ENCODE results near the gene SSTR3. TPM values are rescaled to one million over a fixed set of nuclear protein-coding genes. Genes with fewer than 3 reads are reported as not detected.
A peak's percentile ranks its signal among the peaks of the same experiment; 100 is the strongest.

The SSTR3 gene
- total and polyA plus RNA-seq, 10 of the 15 experiments (the other 5 are each of a cell fraction or from before 2014, with no cell fraction given), result 0.03 to 4.5 (median 2.4) TPM

GRCh38 chr22:37224757-37225420 is 12.6 kb upstream of the SSTR3 start (continued):
- no peak for TF ChIP-seq BHLHE40 (IDR thresholded peaks at IDR 0.05; ENCODE audit: borderline replicate concordance in 1 of 2, low read depth in 2 of 2, low read length in 1 of 2)
- TF ChIP-seq NFYB (IDR thresholded peaks at IDR 0.05; ENCODE audit: insufficient read depth, low read depth, low read length), result peak; percentile 35; the same call in 1 of the 2 replicates
- TF ChIP-seq CHD1 (IDR thresholded peaks at IDR 0.05; ENCODE audit: low read depth, low read length), result no peak

- BruUV-seq (replicated peaks), result no TSS peak
- in situ Hi-C loops (cut with MboI), result loop anchor here (25.0 kb wide), 1 partner anchor 1837 kb away; the partner anchor contains the start of gene HMOX1
- TF ChIP-seq FOS (IDR thresholded peaks at IDR 0.05; ENCODE audit: borderline replicate concordance, extremely low read depth, insufficient read length), result no peak
- TF ChIP-seq IRF4 (IDR thresholded peaks at IDR 0.05; ENCODE audit: low read depth, low read length), result no peak
- 0 out of 2 replicates have a peak, but pooled peaks have one; percentile 35 for TF ChIP-seq NBN (IDR thresholded peaks at IDR 0.05)
- peak; percentile 37; the same call in 1 of the 2 replicates for TF ChIP-seq RELB (IDR thresholded peaks at IDR 0.05; ENCODE audit: low read depth)
- TF ChIP-seq ZZZ3 (IDR thresholded peaks at IDR 0.05; ENCODE audit: control insufficient read depth, insufficient read length, low read depth), result no peak
- no peak for TF ChIP-seq SMAD5 (IDR thresholded peaks at IDR 0.05; ENCODE audit: low read depth)
- TF ChIP-seq PKNOX1 (IDR thresholded peaks at IDR 0.05), result no peak
- peak; percentile 49; the same call in 1 of the 2 replicates for TF ChIP-seq NFIC (IDR thresholded peaks at IDR 0.05; ENCODE audit: low read depth, low read length)
- TF ChIP-seq RCOR1 (conservative IDR thresholded peaks at IDR 0.05; ENCODE audit: low read depth, low read length), result no peak
Measured at GRCh38 chr22:37223965-37224551, 11.8 kb upstream of the SSTR3 start.

More at GRCh38 chr22:37223965-37224551, 11.8 kb upstream of the SSTR3 start:
- H3K4me3 ChIP-seq, result no peak overlapping the region
- H3K9me3 ChIP-seq (replicated peaks; ENCODE audit: control insufficient read depth, insufficient read depth, low read length), result peaks cover 4% of the 10 kb centered on the region; the same call in 2 of the 3 replicates
- peak overlapping the region; percentile 80 for H3K27ac ChIP-seq (ENCODE audit: control insufficient read depth, insufficient read depth)
- H3K36me3 ChIP-seq (ENCODE audit: control insufficient read depth in 2 of 2, insufficient read depth in 2 of 2, low read length in 1 of 2), result peaks cover 19 to 35% of the 10 kb centered on the region in 2 experiments
- H2AFZ ChIP-seq (ENCODE audit: control insufficient read depth, low read depth, low read length), result no peak overlapping the region
- FAIRE-seq (no peak), ATAC-seq (peak; percentile 64), DNase-seq (ENCODE audit: low read depth, low spot score) (no peak)
- H4K20me1 ChIP-seq (ENCODE audit: control insufficient read depth, insufficient read depth), result no peaks in the 10 kb centered on the region
- ChIA-PET SMC1A (ENCODE audit: uncharacterized antibody, unreplicated experiment) (interaction anchor here (2.3 to 5.8 kb wide), 3 partner anchors 19 to 36 kb away, joined by 12 to 87 read pairs (median 56); partner anchors contain the start of gene RAC2), POLR2A (interaction anchor here (0.7 to 11.6 kb wide), 4 partner anchors 10 to 60 kb away, joined by 3 to 246 read pairs (median 5); partner anchors contain the start of gene RAC2), RAD21 (ENCODE audit: unreplicated experiment) (interaction anchor here (1.1 to 11.8 kb wide), 4 partner anchors 18 to 61 kb away, joined by 6 to 196 read pairs (median 24); partner anchors contain the start of gene RAC2), CTCF (interaction anchor here (0.6 to 4.9 kb wide), 9 partner anchors 16 to 1841 kb away, joined by 3 to 66 read pairs (median 6); partner anchors contain the start of gene RAC2)
- H3K4me2 ChIP-seq (ENCODE audit: control insufficient read depth, insufficient read depth), result peak overlapping the region; percentile 33
- WGBS (ENCODE audit: insufficient coverage, insufficient replicate concordance, low lambda C conversion rate, missing lambda C conversion rate), result 20% methylated on average over 3 of the region's 3 CpGs
- H3K4me1 ChIP-seq (ENCODE audit: control insufficient read depth, insufficient read depth, low read length), result peaks cover 64% of the 10 kb centered on the region
- H3K9ac ChIP-seq (ENCODE audit: control insufficient read depth, insufficient read depth, low read length), result no peak overlapping the region
- no peaks in the 10 kb centered on the region for H3K27me3 ChIP-seq (replicated peaks in 1 of 2; ENCODE audit: control insufficient read depth in 2 of 2, insufficient read depth in 2 of 2, low read length in 1 of 2)
- H3K79me2 ChIP-seq (ENCODE audit: control insufficient read depth, insufficient read depth, low read length), result peaks cover 36% of the 10 kb centered on the region
- intact Hi-C loops (cut with micrococcal nuclease; ENCODE audit: unreplicated experiment), result loop anchor here (2.0 kb wide), 2 partner anchors 21 to 37 kb away; partner anchors contain the start of gene RAC2

Measured in GM12878 (cell line).